ENCODE results near the gene UBXN10.

Gene UBXN10

DNA sequence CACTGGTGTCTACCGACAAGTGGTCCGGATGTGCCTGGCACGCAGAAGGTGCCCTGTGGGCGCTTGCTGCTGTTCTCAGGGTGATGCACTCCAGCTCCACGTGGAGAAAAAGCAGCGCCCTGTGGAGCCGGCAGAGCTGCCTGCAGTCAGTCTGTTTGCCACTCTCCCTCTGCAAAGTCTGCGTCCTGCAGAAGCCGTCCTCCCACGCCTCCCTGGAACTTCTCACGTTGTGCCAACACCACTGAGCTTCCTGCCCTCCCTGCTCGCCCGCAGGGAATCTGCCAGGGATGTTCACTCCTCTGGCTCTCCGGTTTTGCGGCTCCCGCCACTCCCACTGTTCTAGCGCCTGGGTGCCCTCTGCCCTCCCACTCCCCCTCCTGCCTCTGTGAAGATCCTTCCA is 19.8 kb upstream of the UBXN10 start:
- H3K27ac ChIP-seq, result no peak overlapping the region
- TF ChIP-seq ZFX (IDR thresholded peaks at IDR 0.05; ENCODE audit: borderline replicate concordance) (no peak), CTCF (IDR thresholded peaks at IDR 0.05) (no peak)

GRCh38 chr1:20167126-20167525 is 18.8 kb upstream of the UBXN10 start:
- TF ChIP-seq ZFX (IDR thresholded peaks at IDR 0.05; ENCODE audit: borderline replicate concordance) (no peak), CTCF (IDR thresholded peaks at IDR 0.05) (no peak)
- no peak overlapping the region for H3K27ac ChIP-seq

DNA sequence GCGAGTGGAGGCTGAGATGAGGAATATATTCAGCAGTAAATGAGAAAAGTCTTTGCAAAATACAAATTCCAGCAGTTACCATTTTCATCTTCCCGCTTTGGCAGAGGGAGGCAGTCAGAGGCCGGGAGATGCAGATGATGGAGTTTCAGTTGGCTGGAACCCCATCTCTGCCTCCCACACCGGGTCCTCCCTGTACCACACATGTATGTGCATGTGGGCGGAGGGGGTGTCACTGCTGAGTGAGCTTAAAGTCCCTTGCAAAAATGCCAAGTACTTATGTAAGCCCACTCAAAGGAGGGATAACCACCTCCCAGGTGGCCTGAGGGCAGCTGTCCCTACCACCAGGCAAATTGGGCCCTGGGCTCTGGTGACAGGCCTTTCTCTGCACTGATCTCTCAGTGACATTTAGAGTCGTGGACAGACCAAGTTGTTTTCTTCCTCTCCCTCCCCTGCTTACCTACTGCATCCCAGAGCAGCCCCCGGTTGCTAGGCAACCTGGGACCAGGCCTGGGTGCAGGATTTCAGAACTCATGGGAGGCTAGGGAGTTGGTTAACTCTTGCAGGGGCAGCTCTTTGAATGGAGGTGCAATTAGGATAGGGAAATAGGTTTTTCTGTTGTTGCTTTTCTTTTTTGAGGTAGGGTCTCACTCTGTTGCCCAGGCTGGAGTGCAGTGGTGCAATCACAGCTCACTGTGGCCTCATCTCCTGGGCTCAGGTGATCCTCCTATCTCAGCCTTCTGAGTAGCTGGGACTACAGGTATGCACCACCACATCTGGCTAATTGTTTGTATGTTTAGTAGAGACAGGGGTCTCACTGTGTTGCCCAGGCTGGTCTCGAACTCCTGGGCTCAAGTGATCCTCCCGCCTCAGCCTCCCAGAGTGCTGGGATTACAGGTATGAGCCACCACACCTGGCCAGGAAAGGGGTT is 17.1 kb upstream of the UBXN10 start:
- TF ChIP-seq ZFX (IDR thresholded peaks at IDR 0.05; ENCODE audit: borderline replicate concordance) (no peak), CTCF (IDR thresholded peaks at IDR 0.05) (no peak)
- no peak overlapping the region for H3K27ac ChIP-seq

GRCh38 chr1:20169932-20170331 is 16.0 kb upstream of the UBXN10 start:
- TF ChIP-seq ZFX (IDR thresholded peaks at IDR 0.05; ENCODE audit: borderline replicate concordance) (no peak), CTCF (IDR thresholded peaks at IDR 0.05) (no peak)
- H3K27ac ChIP-seq, result no peak overlapping the region

DNA sequence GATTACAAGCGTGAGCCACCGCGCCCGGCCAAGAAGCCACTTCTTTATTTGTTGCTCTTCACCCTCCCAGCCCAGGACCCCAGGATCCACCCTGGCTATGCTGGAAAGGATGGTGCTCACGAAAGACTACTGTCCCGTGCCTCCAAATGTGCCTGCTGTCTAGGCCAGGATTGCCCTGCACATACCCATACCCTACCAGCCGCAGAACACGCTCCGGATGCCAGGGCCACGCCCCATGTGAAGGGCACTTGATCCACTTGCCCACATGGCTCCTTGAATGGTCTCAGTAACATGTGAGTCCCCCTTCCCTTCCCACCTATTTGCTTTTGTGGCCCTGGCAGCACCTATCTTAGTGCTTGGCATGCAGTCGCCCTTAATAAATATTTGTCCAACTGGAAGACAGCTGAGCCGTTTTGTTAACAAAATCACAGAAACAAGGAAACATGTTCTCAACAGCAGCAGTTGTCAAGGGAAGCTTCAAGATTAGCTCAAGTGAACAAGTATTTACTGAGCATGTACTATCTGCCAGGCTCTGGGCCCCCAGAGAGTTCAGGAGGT is 13.8 kb upstream of the UBXN10 start:
- H3K27ac ChIP-seq, result no peak overlapping the region
- TF ChIP-seq ZFX (IDR thresholded peaks at IDR 0.05; ENCODE audit: borderline replicate concordance) (no peak), CTCF (IDR thresholded peaks at IDR 0.05) (no peak)

GRCh38 chr1:20174937-20175666 is 10.8 kb upstream of the UBXN10 start:
- TF ChIP-seq CTCF (IDR thresholded peaks at IDR 0.05), result no peak
- TF ChIP-seq ZFX (IDR thresholded peaks at IDR 0.05; ENCODE audit: borderline replicate concordance), result no peak
- H3K27ac ChIP-seq, result no peak overlapping the region

Measured in 22Rv1 (cell line).